Measurements from ENCODE around the gene NBPF3.

DNA sequence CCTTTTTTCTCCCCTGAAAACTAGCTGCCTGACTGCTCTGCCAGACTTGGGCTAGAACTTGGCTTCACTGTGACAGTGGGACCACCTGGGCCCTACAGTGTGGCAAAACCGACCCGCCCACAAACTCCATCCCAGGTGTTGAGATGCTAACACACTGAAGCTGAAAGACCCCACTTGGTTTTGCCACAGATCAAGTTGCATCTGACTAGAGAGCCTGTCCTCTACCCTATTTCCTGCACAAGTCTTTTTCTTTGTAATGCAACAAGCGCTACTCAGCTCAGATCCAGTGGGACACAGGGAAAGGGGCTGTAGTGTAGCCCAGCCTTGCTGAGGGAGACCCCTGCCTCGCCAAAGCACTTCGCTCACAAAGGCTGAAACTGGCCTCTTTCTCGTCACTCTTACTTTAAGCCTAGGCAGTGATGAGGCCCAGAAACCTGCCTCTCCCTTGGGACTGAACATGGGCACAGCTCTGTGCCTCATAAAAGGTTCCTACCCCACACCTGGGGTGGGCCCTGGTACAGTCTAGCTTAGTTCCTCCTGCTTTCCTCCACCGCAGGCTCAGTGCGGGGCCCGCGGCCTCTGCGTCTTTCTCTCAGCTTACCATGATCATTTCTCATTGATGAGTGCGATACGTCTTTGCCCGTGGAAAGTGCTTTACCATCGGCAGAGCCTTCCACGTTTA, 79.0 kb downstream of the NBPF3 start:
- TF ChIP-seq, protein P1, sequence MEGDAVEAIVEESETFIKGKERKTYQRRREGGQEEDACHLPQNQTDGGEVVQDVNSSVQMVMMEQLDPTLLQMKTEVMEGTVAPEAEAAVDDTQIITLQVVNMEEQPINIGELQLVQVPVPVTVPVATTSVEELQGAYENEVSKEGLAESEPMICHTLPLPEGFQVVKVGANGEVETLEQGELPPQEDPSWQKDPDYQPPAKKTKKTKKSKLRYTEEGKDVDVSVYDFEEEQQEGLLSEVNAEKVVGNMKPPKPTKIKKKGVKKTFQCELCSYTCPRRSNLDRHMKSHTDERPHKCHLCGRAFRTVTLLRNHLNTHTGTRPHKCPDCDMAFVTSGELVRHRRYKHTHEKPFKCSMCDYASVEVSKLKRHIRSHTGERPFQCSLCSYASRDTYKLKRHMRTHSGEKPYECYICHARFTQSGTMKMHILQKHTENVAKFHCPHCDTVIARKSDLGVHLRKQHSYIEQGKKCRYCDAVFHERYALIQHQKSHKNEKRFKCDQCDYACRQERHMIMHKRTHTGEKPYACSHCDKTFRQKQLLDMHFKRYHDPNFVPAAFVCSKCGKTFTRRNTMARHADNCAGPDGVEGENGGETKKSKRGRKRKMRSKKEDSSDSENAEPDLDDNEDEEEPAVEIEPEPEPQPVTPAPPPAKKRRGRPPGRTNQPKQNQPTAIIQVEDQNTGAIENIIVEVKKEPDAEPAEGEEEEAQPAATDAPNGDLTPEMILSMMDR (IDR thresholded peaks at IDR 0.05), result no peak
- no peak for TF ChIP-seq POLR2A (IDR thresholded peaks at IDR 0.05)

Measured in lower leg skin (tissue), 3 donors.